ENCODE results near the gene SH3BGR. TPM values are rescaled to one million over a fixed set of nuclear protein-coding genes. Genes with fewer than 3 reads are reported as not detected.

SH3BGR gene
- total and polyA plus RNA-seq, 7 donors: 3.6 to 32.7 (median 6.4) TPM

GRCh38 chr21:39510240-39510639 is 58.5 kb downstream of the SH3BGR start:
- 90% methylated on average over 1 of the region's 1 CpG for WGBS, 2 donors
- no peaks in the 10 kb centered on the region for H3K4me1 ChIP-seq
- intact Hi-C loops (cut with DNase I): loop anchor here (10.0 kb wide), 1 partner anchor 125 kb away; no protein-coding TSS in a partner anchor
- TF ChIP-seq POLR2A (IDR thresholded peaks at IDR 0.05): no peak
- TF ChIP-seq POLR2AphosphoS5 (IDR thresholded peaks at IDR 0.05): no peak
- no peak for TF ChIP-seq EP300 (IDR thresholded peaks at IDR 0.05)
- no peak for TF ChIP-seq CTCF (IDR thresholded peaks at IDR 0.05)
- no peaks in the 10 kb centered on the region for H3K9me3 ChIP-seq
- H3K27me3 ChIP-seq: no peaks in the 10 kb centered on the region
- H3K4me3 ChIP-seq: no peak overlapping the region
- no peaks in the 10 kb centered on the region for H3K36me3 ChIP-seq
- no peak overlapping the region for H3K27ac ChIP-seq
- no peak for DNase-seq

GRCh38 chr21:39511102-39511501 is 59.3 kb downstream of the SH3BGR start:
- Histone ChIP-seq H3K27me3 (no peaks in the 10 kb centered on the region), H3K4me1 (no peaks in the 10 kb centered on the region), H3K9me3 (no peaks in the 10 kb centered on the region), H3K27ac (no peak overlapping the region), H3K4me3 (no peak overlapping the region), H3K36me3 (no peaks in the 10 kb centered on the region)
- intact Hi-C loops (cut with DNase I): loop anchor here (10.0 kb wide), 1 partner anchor 124 kb away; no protein-coding TSS in a partner anchor
- no peak for TF ChIP-seq POLR2A (IDR thresholded peaks at IDR 0.05)
- no peak for TF ChIP-seq EP300 (IDR thresholded peaks at IDR 0.05)
- no peak for TF ChIP-seq CTCF (IDR thresholded peaks at IDR 0.05)
- no peak for TF ChIP-seq POLR2AphosphoS5 (IDR thresholded peaks at IDR 0.05)
- DNase-seq: no peak
- 94% methylated on average over 3 of the region's 3 CpGs for WGBS, 2 donors

GRCh38 chr21:39513735-39514134 is 62.0 kb downstream of the SH3BGR start:
- 87 to 88% methylated on average over 1 of the region's 1 CpG for WGBS, 2 donors
- no peak overlapping the region for H3K27ac ChIP-seq
- DNase-seq: no peak
- no peaks in the 10 kb centered on the region for H3K36me3 ChIP-seq
- intact Hi-C loops (cut with DNase I): loop anchor here (10.0 kb wide), 1 partner anchor 121 kb away; no protein-coding TSS in a partner anchor
- H3K4me3 ChIP-seq: no peak overlapping the region
- H3K9me3 ChIP-seq: no peaks in the 10 kb centered on the region
- TF ChIP-seq EP300 (IDR thresholded peaks at IDR 0.05): no peak
- TF ChIP-seq CTCF (IDR thresholded peaks at IDR 0.05): no peak
- TF ChIP-seq POLR2A (IDR thresholded peaks at IDR 0.05): no peak
- no peak for TF ChIP-seq POLR2AphosphoS5 (IDR thresholded peaks at IDR 0.05)
- peaks cover 0 to 5% (median 0%) of the 10 kb centered on the region in 4 donors for H3K4me1 ChIP-seq
- H3K27me3 ChIP-seq: no peaks in the 10 kb centered on the region

GRCh38 chr21:39515684-39516472 is 64.1 kb downstream of the SH3BGR start:
- Histone ChIP-seq H3K9me3 (no peaks in the 10 kb centered on the region), H3K27me3 (no peaks in the 10 kb centered on the region), H3K4me3 (no peak overlapping the region), H3K36me3 (no peaks in the 10 kb centered on the region), H3K4me1 (peaks cover 0 to 5% (median 0%) of the 10 kb centered on the region in 4 donors), H3K27ac (no peak overlapping the region)
- DNase-seq: no peak
- TF ChIP-seq EP300 (IDR thresholded peaks at IDR 0.05) (no peak), POLR2A (IDR thresholded peaks at IDR 0.05) (no peak), POLR2AphosphoS5 (IDR thresholded peaks at IDR 0.05) (no peak), CTCF (IDR thresholded peaks at IDR 0.05) (no peak)
- 45 to 71% methylated on average over 8 of the region's 8 CpGs for WGBS, 2 donors
- intact Hi-C loops (cut with DNase I): loop anchor here (10.0 kb wide), 1 partner anchor 119 kb away; no protein-coding TSS in a partner anchor

Measured in sigmoid colon (tissue), 7 donors.